ENCODE data around the gene ABHD10.

The ABHD10 gene

GRCh38 chr3:111965484-111965883 is 13.3 kb upstream of the ABHD10 start:
- Histone ChIP-seq H3K4me1 (ENCODE audit: control insufficient read depth in 1 of 2, insufficient read depth in 1 of 2, low read depth in 1 of 2, low read length in 1 of 2) (no peaks in the 10 kb centered on the region), H3K27me3 (no peaks in the 10 kb centered on the region), H3K9me3 (no peaks in the 10 kb centered on the region), H3K27ac (no peak overlapping the region), H3K36me3 (no peaks in the 10 kb centered on the region), H3K4me3 (ENCODE audit: low read depth in 1 of 2, low read length in 1 of 2) (no peak overlapping the region)
- no peak for TF ChIP-seq CTCF (IDR thresholded peaks at IDR 0.05)

GRCh38 chr3:111967068-111967467 is 11.8 kb upstream of the ABHD10 start:
- TF ChIP-seq CTCF (IDR thresholded peaks at IDR 0.05), result no peak
- Histone ChIP-seq H3K27ac (no peak overlapping the region), H3K27me3 (no peaks in the 10 kb centered on the region), H3K4me1 (ENCODE audit: control insufficient read depth in 1 of 2, insufficient read depth in 1 of 2, low read depth in 1 of 2, low read length in 1 of 2) (no peaks in the 10 kb centered on the region), H3K36me3 (no peaks in the 10 kb centered on the region), H3K9me3 (no peaks in the 10 kb centered on the region), H3K4me3 (ENCODE audit: low read depth in 1 of 2, low read length in 1 of 2) (no peak overlapping the region)

GRCh38 chr3:111967651-111968274 is 11.1 kb upstream of the ABHD10 start:
- no peaks in the 10 kb centered on the region for H3K9me3 ChIP-seq
- no peak overlapping the region for H3K4me3 ChIP-seq (ENCODE audit: low read depth in 1 of 2, low read length in 1 of 2)
- no peaks in the 10 kb centered on the region for H3K27me3 ChIP-seq
- no peaks in the 10 kb centered on the region for H3K36me3 ChIP-seq
- H3K4me1 ChIP-seq (ENCODE audit: control insufficient read depth in 1 of 2, insufficient read depth in 1 of 2, low read depth in 1 of 2, low read length in 1 of 2), result no peaks in the 10 kb centered on the region
- TF ChIP-seq CTCF (IDR thresholded peaks at IDR 0.05), result peak; percentile 69
- no peak overlapping the region for H3K27ac ChIP-seq

- H3K4me3 ChIP-seq (ENCODE audit: low read depth in 1 of 2, low read length in 1 of 2), result no peak overlapping the region
- TF ChIP-seq CTCF (IDR thresholded peaks at IDR 0.05), result no peak
- H3K27me3 ChIP-seq, result no peaks in the 10 kb centered on the region
- H3K36me3 ChIP-seq, result no peaks in the 10 kb centered on the region
- H3K27ac ChIP-seq, result no peak overlapping the region
- no peaks in the 10 kb centered on the region for H3K9me3 ChIP-seq
- no peaks in the 10 kb centered on the region for H3K4me1 ChIP-seq (ENCODE audit: control insufficient read depth in 1 of 2, insufficient read depth in 1 of 2, low read depth in 1 of 2, low read length in 1 of 2)
These were observed 10.3 kb upstream of the ABHD10 start for GRCh38 chr3:111968319-111969054.

GRCh38 chr3:111970376-111970775 is 8.4 kb upstream of the ABHD10 start:
- no peak overlapping the region for H3K4me3 ChIP-seq (ENCODE audit: low read depth in 1 of 2, low read length in 1 of 2)
- TF ChIP-seq CTCF (IDR thresholded peaks at IDR 0.05), result no peak
- no peaks in the 10 kb centered on the region for H3K4me1 ChIP-seq (ENCODE audit: control insufficient read depth in 1 of 2, insufficient read depth in 1 of 2, low read depth in 1 of 2, low read length in 1 of 2)
- H3K27ac ChIP-seq, result no peak overlapping the region
- no peaks in the 10 kb centered on the region for H3K36me3 ChIP-seq
- H3K27me3 ChIP-seq, result no peaks in the 10 kb centered on the region
- no peaks in the 10 kb centered on the region for H3K9me3 ChIP-seq
